Stimulated activated CD8-positive, alpha-beta memory T cell treated with anti-CD3 and anti-CD28 coated beads, Interleukin-4, amount 100 ng/mL, for 48 hours (primary cell): ENCODE data around the gene CACNA1I.
"Not testable (repeated sequence)": the region's sequence is repeated elsewhere in the genome, so short reads cannot be mapped to it uniquely, and the experiment has no call there.

ENCODE experiments used
- DNase-seq: peaks from one replicate; pipeline ENCODE4 v3.0.0-alpha.2; 2020

Gene CACNA1I

GRCh38 chr22:39570665-39571064 lies at the start of gene CACNA1I:
Gene CACNA1I (plus strand): TSS chr22:39570753. CDS start chr22:39570753, 0 bp downstream.
- DNase-seq, result no peak

GRCh38 chr22:39521106-39521885 lies 49.3 kb upstream of the CACNA1I start:
- peak; percentile 37 for DNase-seq

- DNase-seq, result not testable (repeated sequence)
Observed at GRCh38 chr22:39522091-39522490, 48.5 kb upstream of the CACNA1I start.

- peak; percentile 49 for DNase-seq
Observed at GRCh38 chr22:39522567-39523300, 47.8 kb upstream of the CACNA1I start.

- DNase-seq, result peak; percentile 43
Observed at GRCh38 chr22:39524089-39524752, 46.3 kb upstream of the CACNA1I start.

GRCh38 chr22:39524753-39525657 lies 45.5 kb upstream of the CACNA1I start:
- peak; percentile 42 for DNase-seq

GRCh38 chr22:39525658-39525975 lies 44.9 kb upstream of the CACNA1I start:
- peak; percentile 35 for DNase-seq

- peak; percentile 50 for DNase-seq
Observed at GRCh38 chr22:39526736-39527171, 43.8 kb upstream of the CACNA1I start.

GRCh38 chr22:39527481-39527961 lies 43.0 kb upstream of the CACNA1I start:
- peak; percentile 40 for DNase-seq

GRCh38 chr22:39528080-39528661 lies 42.4 kb upstream of the CACNA1I start:
- no peak for DNase-seq

GRCh38 chr22:39528681-39529486 lies 41.7 kb upstream of the CACNA1I start:
- DNase-seq, result peak; percentile 93

- DNase-seq, result no peak
Observed at GRCh38 chr22:39529487-39529851, 41.1 kb upstream of the CACNA1I start.

- no peak for DNase-seq
Observed at GRCh38 chr22:39530116-39530515, 40.4 kb upstream of the CACNA1I start.

GRCh38 chr22:39530692-39531331 lies 39.7 kb upstream of the CACNA1I start:
- no peak for DNase-seq

- peak; percentile 99 for DNase-seq
Observed at GRCh38 chr22:39532215-39533073, 38.1 kb upstream of the CACNA1I start, which contains the start of gene RPS19BP1. Gene RPS19BP1 (minus strand): TSS chr22:39532748. CDS start chr22:39532738, 10 bp downstream.

- DNase-seq, result no peak
Observed at GRCh38 chr22:39534092-39534506, 36.5 kb upstream of the CACNA1I start.

- peak; percentile 95 for DNase-seq
Observed at GRCh38 chr22:39534591-39535356, 35.8 kb upstream of the CACNA1I start.

GRCh38 chr22:39535357-39535725 lies 35.2 kb upstream of the CACNA1I start:
- no peak for DNase-seq
